Raji (cell line): ENCODE measurements around the gene MYH9.

ENCODE experiments used
- POLR2A ChIP-seq: IDR thresholded peaks from 2 replicates; pipeline ENCODE4 v1.6.1; 2011; ENCODE audit warnings: low read depth, low read length, control low read depth; ENCODE audit not compliant: insufficient read depth

MYH9 gene

GRCh38 chr22:36311386-36312085, 76.2 kb downstream of the MYH9 start:
- no peak for TF ChIP-seq POLR2A

- TF ChIP-seq POLR2A = no peak
Measured at GRCh38 chr22:36308880-36309279, 78.9 kb downstream of the MYH9 start.

- TF ChIP-seq POLR2A = no peak
Measured at GRCh38 chr22:36306227-36306626, 81.5 kb downstream of the MYH9 start.

GRCh38 chr22:36305813-36306212, 82.0 kb downstream of the MYH9 start:
- TF ChIP-seq POLR2A = no peak

GRCh38 chr22:36304429-36304828, 83.3 kb downstream of the MYH9 start:
- no peak for TF ChIP-seq POLR2A

- TF ChIP-seq POLR2A = no peak
Measured at GRCh38 chr22:36303874-36304273, 83.9 kb downstream of the MYH9 start.

- TF ChIP-seq POLR2A = no peak
Measured at GRCh38 chr22:36303115-36303467, 84.7 kb downstream of the MYH9 start.

GRCh38 chr22:36302439-36303114, 85.2 kb downstream of the MYH9 start:
- no peak for TF ChIP-seq POLR2A

- TF ChIP-seq POLR2A = no peak
Measured at GRCh38 chr22:36301851-36302250, 85.9 kb downstream of the MYH9 start.

- no peak for TF ChIP-seq POLR2A
Measured at GRCh38 chr22:36301384-36301828, 86.4 kb downstream of the MYH9 start.

- no peak for TF ChIP-seq POLR2A
Measured at GRCh38 chr22:36300396-36301212, 87.2 kb downstream of the MYH9 start.

GRCh38 chr22:36299911-36300310, 87.9 kb downstream of the MYH9 start:
- no peak for TF ChIP-seq POLR2A

- no peak for TF ChIP-seq POLR2A
Measured at GRCh38 chr22:36299295-36299694, 88.5 kb downstream of the MYH9 start.

- TF ChIP-seq POLR2A = no peak
Measured at GRCh38 chr22:36298601-36299000, 89.2 kb downstream of the MYH9 start.

- TF ChIP-seq POLR2A = no peak
Measured at GRCh38 chr22:36298118-36298517, 89.6 kb downstream of the MYH9 start.

GRCh38 chr22:36297568-36297967, 90.2 kb downstream of the MYH9 start:
- no peak for TF ChIP-seq POLR2A
